Tibial nerve (tissue), 4 donors: ENCODE results near the gene C11orf68. TPM values are rescaled to one million over a fixed set of nuclear protein-coding genes. Genes with fewer than 3 reads are reported as not detected.

ENCODE experiments used
- DNase-seq, 2 donors: peaks; one replicate each; pipeline ENCODE4 v3.0.0-alpha.2; 2019; ENCODE audit warnings: low spot score in 2 of 2
- H3K27ac ChIP-seq, 4 donors: fragments of 200-600 bp; sonication (generic) in 3 of 4; one replicate each; pipeline ENCODE4 v1.5.1; 2017 to 2019; ENCODE audit warnings: mild to moderate bottlenecking in 1 of 4
- H3K27me3 ChIP-seq, 2 donors: fragments of 200-600 bp; sonication (generic) in 1 of 2; one replicate each; pipeline versions ENCODE4 v1.5.1 to v1.6.0; 2017 to 2019
- H3K36me3 ChIP-seq, 3 donors: fragments of 200-600 bp; sonication (generic); one replicate each; pipeline ENCODE4 v1.5.1; 2018 to 2019
- H3K4me1 ChIP-seq, 4 donors: fragments of 200-600 bp; sonication (generic) in 3 of 4; one replicate each; pipeline ENCODE4 v1.5.1; 2017 to 2019
- H3K4me3 ChIP-seq, 4 donors: fragments of 200-600 bp; sonication (generic) in 3 of 4; one replicate each; pipeline ENCODE4 v1.5.1; 2017 to 2019; ENCODE audit warnings: mild to moderate bottlenecking in 1 of 4, moderate library complexity in 1 of 4
- H3K9me3 ChIP-seq, 4 donors: fragments of 200-600 bp; sonication (generic) in 3 of 4; one replicate each; pipeline ENCODE4 v1.5.1; 2017 to 2019
- CTCF ChIP-seq, 5 experiments: fragments of 200-600 bp in 3 of 5; fragments of 450-650 bp in 2 of 5; sonication (generic) in 3 of 5; IDR thresholded peaks; one replicate each; pipeline ENCODE4 v1.5.1; 2016 to 2019; ENCODE audit warnings: antibody characterized with exemption in 5 of 5, mild to moderate bottlenecking in 3 of 5, moderate library complexity in 2 of 5
- EP300 ChIP-seq, 2 donors: sonication (generic); formaldehyde crosslinking; IDR thresholded peaks; one replicate each; pipeline ENCODE4 v1.6.1; 2017; ENCODE audit warnings: antibody characterized with exemption in 2 of 2, mild to moderate bottlenecking in 1 of 2
- POLR2A ChIP-seq, 2 donors: fragments of 450-650 bp; IDR thresholded peaks; one replicate each; pipeline ENCODE4 v1.6.1; 2017; ENCODE audit warnings: antibody characterized with exemption in 2 of 2, mild to moderate bottlenecking in 2 of 2, moderate library complexity in 2 of 2
- WGBS, 2 donors: methylation state at CpG; one replicate each; pipeline ENCODE4 v1.1.5; 2018; 5-methylcytosine and 5-hydroxymethylcytosine counted together
- total RNA-seq, 4 donors: library from RNA; depleted of rRNA; stranded (reverse); fragments of >200 nt; gene quantifications; one replicate each; pipeline ENCODE4 v1.1.0, GENCODE V29; 2016

C11orf68 gene
- total RNA-seq, 4 donors from 2014 or later: 14.7 to 30.4 (median 21.7) TPM

GRCh38 chr11:65925397-65925796, 6.5 kb upstream of the C11orf68 start:
- whole genome bisulfite sequencing, 2 donors: 77 to 80% methylated on average over 2 of the region's 2 CpGs
- H3K36me3 ChIP-seq: peaks cover 0 to 30% (median 4%) of the 10 kb centered on the region in 3 donors

GRCh38 chr11:65922565-65922964, 3.7 kb upstream of the C11orf68 start:
- Histone ChIP-seq H3K27me3 (no peaks in the 10 kb centered on the region), H3K9me3 (no peaks in the 10 kb centered on the region), H3K4me1 (peaks cover 4 to 24% (median 16%) of the 10 kb centered on the region in 4 donors), H3K4me3 (no peak overlapping the region), H3K36me3 (peaks cover 0 to 30% (median 4%) of the 10 kb centered on the region in 3 donors), H3K27ac (no peak overlapping the region)
- no peak for DNase-seq
- TF ChIP-seq POLR2A (IDR thresholded peaks at IDR 0.05): no peak
- TF ChIP-seq CTCF (IDR thresholded peaks at IDR 0.05): no peak
- no peak for TF ChIP-seq EP300 (IDR thresholded peaks at IDR 0.05)
- 72 to 77% methylated on average over 3 of the region's 3 CpGs for WGBS, 2 donors

More at GRCh38 chr11:65925397-65925796, 6.5 kb upstream of the C11orf68 start:
- no peak overlapping the region for H3K4me3 ChIP-seq
- H3K27ac ChIP-seq: no peak overlapping the region
- peaks cover 1 to 11% (median 6%) of the 10 kb centered on the region in 4 donors for H3K4me1 ChIP-seq
- no peak for DNase-seq
- no peaks in the 10 kb centered on the region for H3K9me3 ChIP-seq
- TF ChIP-seq EP300 (IDR thresholded peaks at IDR 0.05) (no peak), POLR2A (IDR thresholded peaks at IDR 0.05) (no peak), CTCF (IDR thresholded peaks at IDR 0.05) (no peak)
- no peaks in the 10 kb centered on the region for H3K27me3 ChIP-seq

GRCh38 chr11:65921876-65922275, 3.0 kb upstream of the C11orf68 start:
- Histone ChIP-seq H3K4me1 (peaks cover 4 to 31% (median 23%) of the 10 kb centered on the region in 4 donors), H3K27me3 (no peaks in the 10 kb centered on the region), H3K36me3 (peaks cover 0 to 34% (median 4%) of the 10 kb centered on the region in 3 donors), H3K4me3 (no peak overlapping the region), H3K27ac (no peak overlapping the region), H3K9me3 (no peaks in the 10 kb centered on the region)
- WGBS, 2 donors: 87 to 90% methylated on average over 10 of the region's 10 CpGs
- DNase-seq: no peak
- no peak for TF ChIP-seq POLR2A (IDR thresholded peaks at IDR 0.05)
- no peak for TF ChIP-seq CTCF (IDR thresholded peaks at IDR 0.05)
- TF ChIP-seq EP300 (IDR thresholded peaks at IDR 0.05): no peak

GRCh38 chr11:65921033-65921555, 2.2 kb upstream of the C11orf68 start:
- H3K27me3 ChIP-seq: no peaks in the 10 kb centered on the region
- peak overlapping the region in 1 of 4 donors; percentile 86 for H3K4me3 ChIP-seq
- no peaks in the 10 kb centered on the region for H3K9me3 ChIP-seq
- peaks cover 4 to 39% (median 30%) of the 10 kb centered on the region in 4 donors for H3K4me1 ChIP-seq
- no peak for DNase-seq
- 65 to 76% methylated on average over 12 of the region's 12 CpGs for WGBS, 2 donors
- peak overlapping the region in 1 of 4 donors; percentile 87 for H3K27ac ChIP-seq
- peaks cover 0 to 35% (median 4%) of the 10 kb centered on the region in 3 donors for H3K36me3 ChIP-seq
- TF ChIP-seq EP300 (IDR thresholded peaks at IDR 0.05) (no peak), CTCF (IDR thresholded peaks at IDR 0.05) (no peak), POLR2A (IDR thresholded peaks at IDR 0.05) (no peak)

GRCh38 chr11:65920372-65920802, 1.5 kb upstream of the C11orf68 start:
- DNase-seq: no peak
- Histone ChIP-seq H3K27me3 (no peaks in the 10 kb centered on the region), H3K9me3 (no peaks in the 10 kb centered on the region), H3K36me3 (peaks cover 0 to 35% (median 4%) of the 10 kb centered on the region in 3 donors), H3K4me3 (peak overlapping the region; percentile 60 to 86 (median 72)), H3K4me1 (peaks cover 4 to 46% (median 36%) of the 10 kb centered on the region in 4 donors), H3K27ac (peak overlapping the region in 2 of 4 donors; percentile 83 to 87)
- 50 to 65% methylated on average over 15 of the region's 15 CpGs for WGBS, 2 donors
- TF ChIP-seq CTCF (IDR thresholded peaks at IDR 0.05): no peak
- no peak for TF ChIP-seq EP300 (IDR thresholded peaks at IDR 0.05)
- no peak for TF ChIP-seq POLR2A (IDR thresholded peaks at IDR 0.05)
